Upper lobe of left lung (tissue), 4 donors: ENCODE data around the gene ATP5F1C.

Experiments used
- EP300 ChIP-seq, 4 donors: sonication (generic); formaldehyde crosslinking; IDR thresholded peaks; one replicate each; pipeline ENCODE4 v1.5.1; 2017; ENCODE audit warnings: antibody characterized with exemption in 4 of 4, control low read depth in 2 of 4
- POLR2A ChIP-seq, 4 donors: fragments of 450-650 bp; IDR thresholded peaks; one replicate each; pipeline ENCODE4 v1.5.1; 2016 to 2017; ENCODE audit warnings: antibody characterized with exemption in 4 of 4, mild to moderate bottlenecking in 2 of 4
- POLR2AphosphoS5 ChIP-seq, 2 donors: sonication (generic); formaldehyde crosslinking; IDR thresholded peaks; one replicate each; pipeline ENCODE4 v1.5.1; 2017; ENCODE audit warnings: antibody characterized with exemption in 2 of 2
- TF ChIP-seq, protein P1 (sequence below), 6 experiments: fragments of 450-650 bp in 4 of 6; fragments of 200-600 bp in 2 of 6; sonication (generic) in 2 of 6; IDR thresholded peaks; one replicate each; pipeline ENCODE4 v1.5.1; 2016 to 2019; ENCODE audit warnings: antibody characterized with exemption in 6 of 6

- no peak for TF ChIP-seq POLR2A (IDR thresholded peaks at IDR 0.05)
- TF ChIP-seq, protein P1, sequence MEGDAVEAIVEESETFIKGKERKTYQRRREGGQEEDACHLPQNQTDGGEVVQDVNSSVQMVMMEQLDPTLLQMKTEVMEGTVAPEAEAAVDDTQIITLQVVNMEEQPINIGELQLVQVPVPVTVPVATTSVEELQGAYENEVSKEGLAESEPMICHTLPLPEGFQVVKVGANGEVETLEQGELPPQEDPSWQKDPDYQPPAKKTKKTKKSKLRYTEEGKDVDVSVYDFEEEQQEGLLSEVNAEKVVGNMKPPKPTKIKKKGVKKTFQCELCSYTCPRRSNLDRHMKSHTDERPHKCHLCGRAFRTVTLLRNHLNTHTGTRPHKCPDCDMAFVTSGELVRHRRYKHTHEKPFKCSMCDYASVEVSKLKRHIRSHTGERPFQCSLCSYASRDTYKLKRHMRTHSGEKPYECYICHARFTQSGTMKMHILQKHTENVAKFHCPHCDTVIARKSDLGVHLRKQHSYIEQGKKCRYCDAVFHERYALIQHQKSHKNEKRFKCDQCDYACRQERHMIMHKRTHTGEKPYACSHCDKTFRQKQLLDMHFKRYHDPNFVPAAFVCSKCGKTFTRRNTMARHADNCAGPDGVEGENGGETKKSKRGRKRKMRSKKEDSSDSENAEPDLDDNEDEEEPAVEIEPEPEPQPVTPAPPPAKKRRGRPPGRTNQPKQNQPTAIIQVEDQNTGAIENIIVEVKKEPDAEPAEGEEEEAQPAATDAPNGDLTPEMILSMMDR (IDR thresholded peaks at IDR 0.05) = no peak
- no peak for TF ChIP-seq EP300 (IDR thresholded peaks at IDR 0.05)
- no peak for TF ChIP-seq POLR2AphosphoS5 (IDR thresholded peaks at IDR 0.05)
Measured at GRCh38 chr10:7833210-7833609, 45.2 kb downstream of the ATP5F1C start.
